Measurements from ENCODE around the gene TP53I13. TPM values are rescaled to one million over a fixed set of nuclear protein-coding genes. Genes with fewer than 3 reads are reported as not detected.
A peak's percentile ranks its signal among the peaks of the same experiment; 100 is the strongest.

The TP53I13 gene
- total RNA-seq, 1 donor from 2014 or later: 42.0 TPM

- Mint-ChIP-seq H3K4me1 (ENCODE audit: unreplicated experiment) (peaks cover 71% of the 10 kb centered on the region), H3K27ac (ENCODE audit: unreplicated experiment) (peak overlapping the region; percentile 18), H3K4me3 (ENCODE audit: unreplicated experiment) (peak overlapping the region; percentile 73), H3K27me3 (ENCODE audit: unreplicated experiment) (no peaks in the 10 kb centered on the region), H3K36me3 (ENCODE audit: unreplicated experiment) (no peaks in the 10 kb centered on the region), H3K9me3 (ENCODE audit: unreplicated experiment) (no peaks in the 10 kb centered on the region)
- TF ChIP-seq CTCF (IDR thresholded peaks at IDR 0.05): no peak
- no peak for DNase-seq (ENCODE audit: extremely low spot score, unreplicated experiment)
These were observed 26.1 kb downstream of the TP53I13 start for GRCh38 chr17:29594519-29595090.

- no peaks in the 10 kb centered on the region for H3K27me3 Mint-ChIP-seq (ENCODE audit: unreplicated experiment)
- TF ChIP-seq CTCF (IDR thresholded peaks at IDR 0.05): no peak
- H3K4me1 Mint-ChIP-seq (ENCODE audit: unreplicated experiment): peaks cover 66% of the 10 kb centered on the region
- H3K27ac Mint-ChIP-seq (ENCODE audit: unreplicated experiment): peak overlapping the region; percentile 18
- H3K9me3 Mint-ChIP-seq (ENCODE audit: unreplicated experiment): no peaks in the 10 kb centered on the region
- peak overlapping the region; percentile 35 for H3K4me3 Mint-ChIP-seq (ENCODE audit: unreplicated experiment)
- no peak for DNase-seq (ENCODE audit: extremely low spot score, unreplicated experiment)
- no peaks in the 10 kb centered on the region for H3K36me3 Mint-ChIP-seq (ENCODE audit: unreplicated experiment)
These were observed 26.8 kb downstream of the TP53I13 start for GRCh38 chr17:29595107-29595942.

GRCh38 chr17:29595943-29596774, 27.7 kb downstream of the TP53I13 start:
- no peak overlapping the region for H3K4me3 Mint-ChIP-seq (ENCODE audit: unreplicated experiment)
- no peaks in the 10 kb centered on the region for H3K9me3 Mint-ChIP-seq (ENCODE audit: unreplicated experiment)
- no peaks in the 10 kb centered on the region for H3K27me3 Mint-ChIP-seq (ENCODE audit: unreplicated experiment)
- no peaks in the 10 kb centered on the region for H3K36me3 Mint-ChIP-seq (ENCODE audit: unreplicated experiment)
- DNase-seq (ENCODE audit: extremely low spot score, unreplicated experiment): no peak
- H3K4me1 Mint-ChIP-seq (ENCODE audit: unreplicated experiment): peaks cover 58% of the 10 kb centered on the region
- no peak for TF ChIP-seq CTCF (IDR thresholded peaks at IDR 0.05)
- no peak overlapping the region for H3K27ac Mint-ChIP-seq (ENCODE audit: unreplicated experiment)

- H3K9me3 Mint-ChIP-seq (ENCODE audit: unreplicated experiment): no peaks in the 10 kb centered on the region
- H3K27ac Mint-ChIP-seq (ENCODE audit: unreplicated experiment): no peak overlapping the region
- TF ChIP-seq CTCF (IDR thresholded peaks at IDR 0.05): no peak
- no peaks in the 10 kb centered on the region for H3K27me3 Mint-ChIP-seq (ENCODE audit: unreplicated experiment)
- H3K4me1 Mint-ChIP-seq (ENCODE audit: unreplicated experiment): peaks cover 55% of the 10 kb centered on the region
- H3K36me3 Mint-ChIP-seq (ENCODE audit: unreplicated experiment): no peaks in the 10 kb centered on the region
- no peak overlapping the region for H3K4me3 Mint-ChIP-seq (ENCODE audit: unreplicated experiment)
- no peak for DNase-seq (ENCODE audit: extremely low spot score, unreplicated experiment)
These were observed 28.3 kb downstream of the TP53I13 start for GRCh38 chr17:29596811-29597210.

Data from osteocyte (in vitro differentiated cells).